HG02759 (cell line): ENCODE results near the gene AGBL2.
"Not testable (repeated sequence)": the region's sequence is repeated elsewhere in the genome, so short reads cannot be mapped to it uniquely, and the experiment has no call there.

Source experiments
- ATAC-seq: cut with Tn5 transposase; IDR thresholded peaks from one replicate; pipeline ENCODE4 v1.9.1; 2021; ENCODE audit warnings: mild to moderate bottlenecking, moderate library complexity; ENCODE audit not compliant: unreplicated experiment

AGBL2 gene

GRCh38 chr11:47636331-47636730, 78.8 kb downstream of the AGBL2 start:
- not testable (repeated sequence) for ATAC-seq

GRCh38 chr11:47631473-47631872, 83.7 kb downstream of the AGBL2 start:
- no peak for ATAC-seq

GRCh38 chr11:47628026-47628425, 87.1 kb downstream of the AGBL2 start:
- ATAC-seq = no peak

GRCh38 chr11:47626234-47626633, 88.9 kb downstream of the AGBL2 start:
- ATAC-seq = no peak

GRCh38 chr11:47620836-47621378, 94.3 kb downstream of the AGBL2 start:
- no peak for ATAC-seq

- ATAC-seq = no peak
These were observed 97.8 kb downstream of the AGBL2 start for GRCh38 chr11:47617417-47617809.

- ATAC-seq = no peak
These were observed 98.3 kb downstream of the AGBL2 start for GRCh38 chr11:47616726-47617416.

- ATAC-seq = no peak
These were observed 99.9 kb downstream of the AGBL2 start for GRCh38 chr11:47615249-47615648.

- ATAC-seq = peak; percentile 85
These were observed 103.8 kb downstream of the AGBL2 start for GRCh38 chr11:47611348-47611794.

GRCh38 chr11:47609675-47610074, 105.5 kb downstream of the AGBL2 start:
- no peak for ATAC-seq
